ENCODE data around the gene NPHP4. TPM values are rescaled to one million over a fixed set of nuclear protein-coding genes. Genes with fewer than 3 reads are reported as not detected.

Gene NPHP4
- total and polyA plus RNA-seq, 9 donors = 1.9 to 6.4 (median 4.2) TPM

DNA sequence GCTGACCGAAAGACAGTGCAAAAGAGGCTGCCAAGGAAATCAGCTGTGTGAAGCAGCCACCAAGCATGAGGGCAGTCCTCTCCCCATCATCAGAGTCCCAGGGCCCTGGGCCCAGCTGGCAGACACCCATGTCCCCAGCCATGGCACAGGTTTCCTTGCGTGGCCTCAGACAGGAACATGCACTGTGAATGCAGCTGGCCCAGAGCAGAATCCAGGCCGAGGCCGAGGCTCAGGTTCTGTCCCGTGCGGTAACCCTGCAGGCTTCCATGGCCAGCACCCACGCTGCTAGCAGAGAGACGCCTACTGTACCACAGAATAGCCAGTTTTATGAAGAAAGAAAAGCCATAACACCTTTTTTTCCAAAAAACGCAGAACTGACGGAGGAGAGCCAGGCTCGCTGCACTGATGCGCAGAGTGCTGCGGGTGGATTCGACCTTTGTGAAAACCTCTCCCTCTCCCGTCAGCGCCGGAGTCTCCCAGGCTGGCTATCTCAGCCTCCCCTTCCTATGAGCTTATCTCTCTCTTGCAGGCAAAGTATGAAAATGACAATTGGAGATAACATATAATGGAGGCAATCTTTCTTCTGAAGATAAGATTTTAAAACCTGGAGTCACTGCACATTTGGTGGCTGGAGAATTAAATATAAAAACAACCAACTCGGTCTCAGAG is 106.6 kb downstream of the NPHP4 start:
- Histone ChIP-seq H3K27me3 (ENCODE audit: control insufficient read depth, insufficient read depth, low read length) (no peaks in the 10 kb centered on the region), H3K4me1 (ENCODE audit: control insufficient read depth, insufficient read depth, low read length) (peaks cover 26% of the 10 kb centered on the region), H3K36me3 (ENCODE audit: control insufficient read depth, insufficient read depth, low read length) (peaks cover 7% of the 10 kb centered on the region), H3K9me3 (replicated peaks; ENCODE audit: control insufficient read depth, low read depth, low read length) (no peaks in the 10 kb centered on the region), H3K27ac (ENCODE audit: low read length) (no peak overlapping the region), H3K4me3 (ENCODE audit: low read length) (no peak overlapping the region)
- 87% methylated on average over 15 of the region's 18 CpGs for WGBS (ENCODE audit: insufficient coverage)
- DNase-seq = no peak

DNA sequence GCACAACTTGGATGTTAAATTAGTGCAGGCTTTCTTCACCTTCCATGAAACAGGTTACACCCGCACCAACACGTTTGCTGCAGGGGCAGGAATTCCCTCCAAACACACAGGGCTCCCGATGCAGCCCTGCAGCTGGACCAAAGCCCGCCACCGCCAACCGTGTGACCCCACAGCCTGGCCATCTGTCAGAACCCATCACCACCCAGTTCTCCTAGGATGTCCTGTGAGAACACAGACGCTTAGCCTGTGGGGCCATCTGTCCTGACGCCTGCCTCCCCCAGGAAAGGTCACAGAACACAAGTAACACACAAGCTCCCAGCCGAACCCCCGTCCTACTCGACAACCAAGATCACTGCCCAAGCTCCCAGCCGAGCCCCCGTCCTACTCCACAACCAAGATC is 108.1 kb downstream of the NPHP4 start:
- Histone ChIP-seq H3K27me3 (ENCODE audit: control insufficient read depth, insufficient read depth, low read length) (no peaks in the 10 kb centered on the region), H3K4me3 (ENCODE audit: low read length) (no peak overlapping the region), H3K36me3 (ENCODE audit: control insufficient read depth, insufficient read depth, low read length) (peaks cover 18% of the 10 kb centered on the region), H3K27ac (ENCODE audit: low read length) (no peak overlapping the region), H3K4me1 (ENCODE audit: control insufficient read depth, insufficient read depth, low read length) (peaks cover 12% of the 10 kb centered on the region), H3K9me3 (replicated peaks; ENCODE audit: control insufficient read depth, low read depth, low read length) (peaks cover 7% of the 10 kb centered on the region)
- DNase-seq = no peak
- WGBS (ENCODE audit: insufficient coverage) = 64% methylated on average over 7 of the region's 13 CpGs

DNA sequence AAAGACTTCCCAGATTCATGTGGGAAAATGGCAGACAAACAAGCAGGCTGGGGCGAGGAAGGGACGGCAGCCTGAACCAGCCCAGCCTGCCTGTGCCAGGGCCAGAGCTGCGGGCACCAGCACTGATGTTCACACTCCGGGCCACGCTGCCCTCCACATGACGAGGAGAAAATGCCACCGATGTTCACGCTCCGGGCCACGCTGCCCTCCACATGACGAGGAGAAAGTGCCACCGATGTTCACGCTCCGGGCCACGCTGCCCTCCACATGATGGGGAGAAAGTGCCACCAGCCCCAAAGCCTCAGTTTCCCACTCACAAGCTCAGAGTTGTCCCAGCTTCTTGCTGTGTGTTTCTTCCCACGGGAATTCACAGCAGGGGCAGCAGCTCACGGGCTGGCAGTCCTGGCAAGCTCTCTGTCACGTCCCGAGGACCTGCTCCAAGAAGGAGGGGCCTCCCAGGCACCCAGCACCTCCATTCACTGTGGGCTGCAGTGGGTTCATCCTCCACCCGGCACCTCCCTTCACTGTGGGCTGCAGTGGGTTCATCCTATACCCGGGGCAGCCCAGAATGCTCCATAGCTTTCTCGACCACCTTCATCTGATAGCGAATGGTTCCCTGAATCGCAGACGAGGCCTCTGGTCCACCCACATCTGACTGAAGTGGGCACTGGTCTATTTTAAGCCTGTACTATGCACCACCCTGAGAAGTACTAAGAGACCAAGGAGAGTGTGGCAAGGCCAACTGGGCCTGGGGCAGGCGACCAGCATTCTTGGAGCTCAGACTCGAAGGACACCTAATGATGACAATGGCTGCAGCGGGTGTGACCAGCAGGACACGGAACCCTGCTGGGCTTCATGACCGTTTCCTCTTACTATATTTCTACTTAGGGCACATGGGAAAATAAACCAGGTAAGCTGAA is 108.8 kb downstream of the NPHP4 start:
- no peak for DNase-seq
- Histone ChIP-seq H3K27me3 (ENCODE audit: control insufficient read depth, insufficient read depth, low read length) (no peaks in the 10 kb centered on the region), H3K36me3 (ENCODE audit: control insufficient read depth, insufficient read depth, low read length) (peaks cover 20% of the 10 kb centered on the region), H3K4me3 (ENCODE audit: low read length) (no peak overlapping the region), H3K27ac (ENCODE audit: low read length) (no peak overlapping the region), H3K4me1 (ENCODE audit: control insufficient read depth, insufficient read depth, low read length) (peaks cover 11% of the 10 kb centered on the region), H3K9me3 (replicated peaks; ENCODE audit: control insufficient read depth, low read depth, low read length) (peaks cover 9% of the 10 kb centered on the region)
- WGBS (ENCODE audit: insufficient coverage) = 93% methylated on average over 30 of the region's 30 CpGs

DNA sequence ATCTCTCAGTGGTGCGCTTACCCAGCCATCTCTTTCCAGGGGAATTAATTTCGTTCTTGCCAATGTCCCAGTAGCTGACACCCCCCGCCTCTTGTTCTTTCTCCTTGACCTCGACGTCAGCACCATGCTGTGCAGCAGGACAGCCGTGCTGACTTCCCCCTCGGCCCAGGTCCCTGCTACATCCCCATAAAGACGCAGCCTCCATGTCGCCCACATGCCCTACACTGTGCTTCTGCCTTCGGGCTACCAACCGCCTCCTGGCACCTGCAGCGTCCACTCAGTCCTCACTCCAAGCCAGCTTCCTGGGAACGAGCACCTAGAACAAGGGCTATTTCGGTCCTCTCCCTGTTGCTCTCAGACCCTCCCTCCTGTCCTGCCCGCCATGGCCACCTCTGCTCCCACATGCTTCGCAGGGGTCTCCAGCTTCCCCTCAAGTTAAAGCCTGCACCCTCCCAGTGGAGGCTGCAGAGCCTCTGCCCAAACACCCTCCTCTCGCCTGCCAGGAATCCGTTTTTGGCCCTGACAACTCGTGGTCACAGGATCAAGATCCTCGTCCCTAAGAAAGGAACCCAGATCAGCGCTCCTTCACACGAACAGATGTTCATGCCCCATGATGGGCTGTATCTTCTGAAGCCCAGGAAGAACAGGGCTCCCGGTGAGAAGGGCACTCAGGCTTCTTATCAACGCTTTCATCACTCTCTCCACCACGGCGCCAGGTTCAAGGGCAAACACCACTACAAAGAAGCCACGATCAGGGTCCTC is 109.7 kb downstream of the NPHP4 start:
- H3K27me3 ChIP-seq (ENCODE audit: control insufficient read depth, insufficient read depth, low read length) = no peaks in the 10 kb centered on the region
- H3K27ac ChIP-seq (ENCODE audit: low read length) = no peak overlapping the region
- DNase-seq = no peak
- peaks cover 9% of the 10 kb centered on the region for H3K9me3 ChIP-seq (replicated peaks; ENCODE audit: control insufficient read depth, low read depth, low read length)
- H3K36me3 ChIP-seq (ENCODE audit: control insufficient read depth, insufficient read depth, low read length) = peaks cover 20% of the 10 kb centered on the region
- no peak overlapping the region for H3K4me3 ChIP-seq (ENCODE audit: low read length)
- 91% methylated on average over 25 of the region's 27 CpGs for WGBS (ENCODE audit: insufficient coverage)
- peaks cover 4% of the 10 kb centered on the region for H3K4me1 ChIP-seq (ENCODE audit: control insufficient read depth, insufficient read depth, low read length)

DNA sequence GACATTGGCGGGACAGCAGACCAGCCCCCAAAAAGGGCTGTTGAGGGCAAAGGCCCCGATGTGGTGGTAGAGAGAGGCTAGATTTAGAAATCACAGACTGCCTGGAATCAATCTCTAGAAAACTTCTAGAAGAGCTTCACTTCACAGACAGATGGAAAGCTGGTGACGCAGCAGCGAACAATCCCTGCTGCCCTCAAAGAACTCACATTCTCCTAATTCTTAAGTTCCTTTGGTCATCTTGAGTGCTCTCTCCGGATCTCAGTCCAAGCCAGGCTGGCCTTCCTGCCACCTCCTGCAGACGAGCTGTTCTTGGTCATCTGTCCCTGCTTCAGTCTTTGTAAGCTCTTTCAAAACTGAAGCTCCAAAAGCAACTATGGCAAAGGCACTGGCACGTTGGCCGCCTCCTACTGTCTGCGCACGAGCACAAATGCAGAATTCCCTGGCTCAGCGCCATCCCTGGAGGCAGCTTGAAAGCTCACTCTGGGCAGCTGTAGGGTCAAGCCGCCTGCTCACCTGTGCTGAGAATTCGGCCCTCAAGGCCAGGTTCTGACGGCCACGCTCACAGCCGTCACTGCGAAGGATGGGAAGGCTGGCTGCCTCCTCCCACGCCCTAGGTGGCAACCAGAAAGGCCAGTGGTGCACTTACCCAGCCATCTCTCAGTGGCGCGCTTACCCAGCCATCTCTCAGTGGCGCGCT is 110.6 kb downstream of the NPHP4 start:
- Histone ChIP-seq H3K27ac (ENCODE audit: low read length) (no peak overlapping the region), H3K27me3 (ENCODE audit: control insufficient read depth, insufficient read depth, low read length) (no peaks in the 10 kb centered on the region), H3K4me1 (ENCODE audit: control insufficient read depth, insufficient read depth, low read length) (no peaks in the 10 kb centered on the region), H3K36me3 (ENCODE audit: control insufficient read depth, insufficient read depth, low read length) (peaks cover 20% of the 10 kb centered on the region), H3K4me3 (ENCODE audit: low read length) (no peak overlapping the region), H3K9me3 (replicated peaks; ENCODE audit: control insufficient read depth, low read depth, low read length) (peaks cover 9% of the 10 kb centered on the region)
- DNase-seq = no peak
- 84% methylated on average over 16 of the region's 22 CpGs for WGBS (ENCODE audit: insufficient coverage)

DNA sequence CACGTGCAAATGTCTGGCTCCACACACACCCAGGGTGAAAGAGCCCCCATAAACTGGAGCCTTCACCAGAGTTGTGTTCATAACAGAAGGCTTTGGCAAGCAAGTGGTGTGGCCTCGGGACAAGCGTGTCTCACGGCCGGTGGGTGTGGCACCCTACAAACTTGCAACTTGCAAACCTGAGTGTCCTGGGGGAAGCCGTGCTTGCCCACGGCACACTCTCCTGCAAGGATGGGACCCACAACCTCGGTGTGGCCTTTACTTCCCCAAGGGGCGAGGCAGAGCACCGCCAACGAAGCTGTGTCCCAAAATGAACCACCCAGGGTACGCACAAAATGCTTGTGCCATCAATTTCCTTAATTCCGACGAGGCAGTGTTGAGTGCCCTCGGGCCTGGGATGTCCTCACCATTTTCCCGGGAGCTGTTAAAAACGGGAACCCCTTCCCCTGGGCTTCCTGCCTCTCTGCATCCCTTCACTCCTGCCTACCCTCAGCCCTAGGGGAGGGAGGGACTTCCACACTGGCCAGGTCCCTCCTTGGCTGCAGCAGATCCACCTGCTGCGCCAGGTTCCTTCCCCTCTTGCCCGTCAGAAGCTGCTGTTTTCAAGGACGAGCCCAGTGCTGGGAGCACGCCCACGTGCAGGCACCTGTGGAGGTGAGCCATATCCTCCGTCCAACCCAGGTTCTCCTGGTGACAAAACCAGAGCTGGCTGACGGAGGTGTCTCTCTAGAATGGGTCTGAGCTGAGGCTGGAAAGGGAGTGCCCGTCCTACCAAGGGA is 111.4 kb downstream of the NPHP4 start:
- WGBS (ENCODE audit: insufficient coverage) = 87% methylated on average over 21 of the region's 25 CpGs
- Histone ChIP-seq H3K4me1 (ENCODE audit: control insufficient read depth, insufficient read depth, low read length) (no peaks in the 10 kb centered on the region), H3K27me3 (ENCODE audit: control insufficient read depth, insufficient read depth, low read length) (no peaks in the 10 kb centered on the region), H3K4me3 (ENCODE audit: low read length) (no peak overlapping the region), H3K36me3 (ENCODE audit: control insufficient read depth, insufficient read depth, low read length) (peaks cover 21% of the 10 kb centered on the region), H3K27ac (ENCODE audit: low read length) (no peak overlapping the region), H3K9me3 (replicated peaks; ENCODE audit: control insufficient read depth, low read depth, low read length) (peaks cover 9% of the 10 kb centered on the region)
- no peak for DNase-seq

DNA sequence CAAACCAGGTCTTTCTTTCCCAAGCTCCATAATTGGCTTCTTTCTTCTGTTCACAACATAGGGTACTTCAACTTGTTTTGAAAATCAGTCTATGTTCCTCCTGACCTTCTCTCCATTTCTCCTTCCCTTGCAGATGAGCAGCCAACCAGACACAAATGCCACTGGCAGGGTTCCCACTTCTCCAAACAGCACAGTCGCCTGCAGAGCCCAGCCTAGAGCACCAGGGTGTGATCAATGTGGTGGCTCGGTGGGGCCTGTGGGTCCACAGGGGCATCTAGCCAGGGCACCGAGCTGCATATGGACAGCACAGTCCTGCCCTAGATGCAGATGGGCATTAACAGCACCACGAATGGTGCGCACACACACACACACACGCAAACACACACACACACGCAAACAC is 112.8 kb downstream of the NPHP4 start:
- no peak for DNase-seq
- Histone ChIP-seq H3K27me3 (ENCODE audit: control insufficient read depth, insufficient read depth, low read length) (no peaks in the 10 kb centered on the region), H3K4me1 (ENCODE audit: control insufficient read depth, insufficient read depth, low read length) (no peaks in the 10 kb centered on the region), H3K27ac (ENCODE audit: low read length) (no peak overlapping the region), H3K4me3 (ENCODE audit: low read length) (no peak overlapping the region), H3K9me3 (replicated peaks; ENCODE audit: control insufficient read depth, low read depth, low read length) (peaks cover 9% of the 10 kb centered on the region), H3K36me3 (ENCODE audit: control insufficient read depth, insufficient read depth, low read length) (peaks cover 25% of the 10 kb centered on the region)
- 95% methylated on average over 3 of the region's 7 CpGs for WGBS (ENCODE audit: insufficient coverage)

DNA sequence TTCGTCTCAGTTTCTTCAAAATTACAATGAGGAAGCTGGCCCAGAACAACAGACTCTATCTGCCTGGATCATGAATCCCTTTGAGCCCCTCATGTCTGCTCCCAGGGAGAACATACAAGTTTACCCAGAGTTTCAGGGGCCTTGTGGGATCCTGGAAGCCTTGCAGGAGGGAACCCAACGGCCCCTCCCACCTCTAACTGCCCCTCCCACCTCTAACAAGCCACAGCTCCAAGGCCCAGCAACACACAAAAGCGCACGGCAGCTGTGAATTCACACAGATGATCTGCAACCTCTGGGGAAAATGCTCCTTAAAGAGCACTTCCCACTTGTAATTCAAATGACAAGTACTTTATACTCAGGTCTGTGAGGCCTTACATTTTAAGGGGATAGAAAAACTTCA is 113.3 kb downstream of the NPHP4 start:
- Histone ChIP-seq H3K27me3 (ENCODE audit: control insufficient read depth, insufficient read depth, low read length) (no peaks in the 10 kb centered on the region), H3K4me3 (ENCODE audit: low read length) (no peak overlapping the region), H3K4me1 (ENCODE audit: control insufficient read depth, insufficient read depth, low read length) (no peaks in the 10 kb centered on the region), H3K36me3 (ENCODE audit: control insufficient read depth, insufficient read depth, low read length) (peaks cover 25% of the 10 kb centered on the region), H3K9me3 (replicated peaks; ENCODE audit: control insufficient read depth, low read depth, low read length) (peaks cover 9% of the 10 kb centered on the region), H3K27ac (ENCODE audit: low read length) (no peak overlapping the region)
- DNase-seq = no peak
- WGBS (ENCODE audit: insufficient coverage) = 51% methylated on average over 4 of the region's 4 CpGs

Data from muscle of leg (tissue), 11 donors.